H1 (cell line): ENCODE results near the gene TSTD2. TPM values are rescaled to one million over a fixed set of nuclear protein-coding genes. Genes with fewer than 3 reads are reported as not detected.

Experiments
- polyA plus RNA-seq, 7 experiments: library from polyadenylated mRNA; depleted of rRNA in 3 of 7; stranded (reverse) in 5 of 7; unstranded in 2 of 7; fragments of >200 nt in 5 of 7; fragments of 200-250 nt in 2 of 7; gene quantifications; 1 replicate in 5 of 7; 2 replicates in 1 of 7; 4 replicates in 1 of 7; pipeline versions ENCODE4 v1.2.1 to v1.2.3, GENCODE V29; 2011 to 2013; ENCODE audit warnings: missing spikeins in 2 of 7, mixed read lengths in 2 of 7
- total RNA-seq: library from RNA; stranded (reverse); fragmentation: NEBNext Ultra II Directional; extraction: Animal tissue kit (Norgen Biotek cat#: 25700); gene quantifications from 2 replicates; pipeline ENCODE4 v1.2.1, GENCODE V29; 2021

The TSTD2 gene
- total and polyA plus RNA-seq, 2 of the 8 experiments (the other 6 are each of a cell fraction or from before 2014, with no cell fraction given), result 16.1 to 17.5 TPM

Other genes with a start within 250 kb of the TSTD2 start
- 2.1 and 2.3 TPM in 2 replicates for gene TDRD7, start 221.3 kb downstream of the TSTD2 start, total RNA-seq
- gene TDRD7, start 221.3 kb downstream of the TSTD2 start, polyA plus RNA-seq (2011; rRNA removed), result 0.63 and 1.2 TPM in 2 replicates
- 0.88 and 1.1 TPM in 2 replicates for gene TMOD1, start 131.7 kb downstream of the TSTD2 start, total RNA-seq
- gene TMOD1, start 131.7 kb downstream of the TSTD2 start, polyA plus RNA-seq (2011; rRNA removed), result 0.17 and 0.27 TPM in 2 replicates
- gene NCBP1, start 453 bp upstream of the TSTD2 start, total RNA-seq, result 54.0 and 57.5 TPM in 2 replicates
- gene NCBP1, start 453 bp upstream of the TSTD2 start, polyA plus RNA-seq (2011; rRNA removed), result 9.9 and 14.7 TPM in 2 replicates
- 2.6 and 3.1 TPM in 2 replicates for gene XPA, start 64.0 kb upstream of the TSTD2 start, total RNA-seq
- 0.17 and 0.24 TPM in 2 replicates for gene XPA, start 64.0 kb upstream of the TSTD2 start, polyA plus RNA-seq (2011; rRNA removed)
- gene FOXE1, start 219.9 kb upstream of the TSTD2 start, total RNA-seq, result not detected in 2 replicates
- gene FOXE1, start 219.9 kb upstream of the TSTD2 start, polyA plus RNA-seq (2011; rRNA removed), result 0.03 TPM in 2 replicates